ENCODE data around the gene ESPN.
"Not testable (repeated sequence)": the region's sequence is repeated elsewhere in the genome, so short reads cannot be mapped to it uniquely, and the experiment has no call there.

ESPN gene

GRCh38 chr1:6448749-6449631 is 24.4 kb downstream of the ESPN start:
- peak; percentile 28 for DNase-seq

GRCh38 chr1:6450005-6450450 is 25.5 kb downstream of the ESPN start:
- DNase-seq: no peak

GRCh38 chr1:6450486-6450885 is 25.9 kb downstream of the ESPN start:
- DNase-seq: not testable (repeated sequence)

- no peak for DNase-seq
Observed at GRCh38 chr1:6450943-6451373, 26.4 kb downstream of the ESPN start.

GRCh38 chr1:6453895-6454855 is 29.6 kb downstream of the ESPN start:
- not testable (repeated sequence) for DNase-seq

GRCh38 chr1:6454856-6455751 is 30.5 kb downstream of the ESPN start:
- DNase-seq: no peak

GRCh38 chr1:6455752-6456520 is 31.4 kb downstream of the ESPN start:
- not testable (repeated sequence) for DNase-seq

GRCh38 chr1:6456800-6457466 is 32.4 kb downstream of the ESPN start:
- no peak for DNase-seq

GRCh38 chr1:6459850-6460265 is 35.3 kb downstream of the ESPN start:
- DNase-seq: no peak

- DNase-seq: no peak
Observed at GRCh38 chr1:6460301-6461050, 35.9 kb downstream of the ESPN start.

- DNase-seq: no peak
Observed at GRCh38 chr1:6461051-6461530, 36.5 kb downstream of the ESPN start.

- DNase-seq: no peak
Observed at GRCh38 chr1:6461538-6462411, 37.2 kb downstream of the ESPN start.

GRCh38 chr1:6462412-6463119 is 38.0 kb downstream of the ESPN start:
- DNase-seq: no peak

GRCh38 chr1:6463120-6463412 is 38.5 kb downstream of the ESPN start:
- DNase-seq: no peak

GRCh38 chr1:6464514-6464836 is 39.9 kb downstream of the ESPN start:
- no peak for DNase-seq

GRCh38 chr1:6464915-6465314 is 40.3 kb downstream of the ESPN start:
- no peak for DNase-seq

- DNase-seq: no peak
Observed at GRCh38 chr1:6465461-6466005, 41.0 kb downstream of the ESPN start.

- DNase-seq: no peak
Observed at GRCh38 chr1:6466023-6466422, 41.4 kb downstream of the ESPN start, which contains the start of gene TNFRSF25. TNFRSF25 (minus strand) TSS chr1:6466173; CDS start chr1:6466107, 66 bp downstream.

Measured in NCI-H2029 (cell line).